SU-DHL-6 (cell line): ENCODE measurements around the gene DIO1.

Experiments
- H2AFZ ChIP-seq: fragments of 200-600 bp; sonication (generic); 2 replicates; pipeline ENCODE4 v1.6.1; 2014; ENCODE audit warnings: low read depth, mild to moderate bottlenecking, moderate library complexity, mixed read lengths, antibody characterized with exemption, low read length; ENCODE audit not compliant: severe bottlenecking
- H3F3A ChIP-seq: fragments of 200-600 bp; shearing (Covaris generic); 2 replicates; pipeline ENCODE4 v1.6.0; 2016; ENCODE audit warnings: antibody characterized with exemption, mild to moderate bottlenecking; ENCODE audit not compliant: insufficient read depth
- H3K27ac ChIP-seq: fragments of 200-600 bp; sonication (generic); 2 replicates; pipeline ENCODE4 v1.5.1; 2016; ENCODE audit warnings: low read depth, mild to moderate bottlenecking, low read length, moderate library complexity, mixed read lengths
- H3K27me3 ChIP-seq: fragments of 200-600 bp; sonication (generic), shearing (Covaris generic); 2 replicates; pipeline ENCODE4 v1.6.0; 2014; ENCODE audit warnings: mild to moderate bottlenecking, low read length
- H3K36me3 ChIP-seq: fragments of 200-600 bp; sonication (generic); 2 replicates; pipeline ENCODE4 v1.6.1; 2014; ENCODE audit warnings: mild to moderate bottlenecking, low read length, mixed read lengths
- H3K4me2 ChIP-seq: fragments of 300-600, 200-600 bp; shearing (Covaris generic), sonication (generic); 2 replicates; pipeline ENCODE4 v1.6.0; 2014; ENCODE audit warnings: low read length, low read depth, mild to moderate bottlenecking; ENCODE audit not compliant: poor library complexity, severe bottlenecking
- H3K4me3 ChIP-seq: fragments of 200-600 bp; sonication (generic); 2 replicates; pipeline ENCODE4 v1.5.1; 2014; ENCODE audit warnings: antibody characterized with exemption, low read length, mild to moderate bottlenecking, mixed read lengths; ENCODE audit not compliant: insufficient read depth, poor library complexity, severe bottlenecking
- H3K79me2 ChIP-seq: fragments of 200-600 bp; sonication (generic); 2 replicates; pipeline ENCODE4 v1.6.1; 2014; ENCODE audit warnings: mild to moderate bottlenecking, low read length, moderate library complexity; ENCODE audit not compliant: insufficient read depth
- H3K9ac ChIP-seq: fragments of 200-600 bp; sonication (generic); 2 replicates; pipeline ENCODE4 v1.7.0; 2014; ENCODE audit warnings: mild to moderate bottlenecking, low read length
- H3K9me2 ChIP-seq: fragments of 200-600 bp; sonication (generic); replicated peaks from 2 replicates; pipeline ENCODE4 v1.6.1; 2014; ENCODE audit warnings: low read length; ENCODE audit not compliant: insufficient read depth
- H3K9me3 ChIP-seq: fragments of 200-600 bp; sonication (generic); 2 replicates; pipeline ENCODE4 v1.6.1; 2014; ENCODE audit warnings: low read length, mixed read lengths; ENCODE audit not compliant: insufficient read depth
- H4K20me1 ChIP-seq: fragments of 200-600 bp; sonication (generic); 2 replicates; pipeline ENCODE4 v1.6.1; 2014; ENCODE audit warnings: low read depth, mild to moderate bottlenecking, antibody characterized with exemption, low read length, moderate library complexity, mixed read lengths
- CTCF ChIP-seq: fragments of 200-600 bp; sonication (generic); IDR thresholded peaks from one replicate; pipeline ENCODE4 v1.5.1; 2017; ENCODE audit warnings: antibody characterized with exemption, mild to moderate bottlenecking, low read length, moderate library complexity; ENCODE audit not compliant: insufficient read depth, poor library complexity, severe bottlenecking
- EZH2phosphoT487 ChIP-seq: fragments of 200-600 bp; sonication (generic), shearing (Covaris generic); conservative IDR thresholded peaks from 2 replicates; pipeline ENCODE4 v1.6.1; 2018; ENCODE audit warnings: mild to moderate bottlenecking, antibody characterized with exemption, low read length, moderate library complexity, mixed read lengths

DIO1 gene

DNA sequence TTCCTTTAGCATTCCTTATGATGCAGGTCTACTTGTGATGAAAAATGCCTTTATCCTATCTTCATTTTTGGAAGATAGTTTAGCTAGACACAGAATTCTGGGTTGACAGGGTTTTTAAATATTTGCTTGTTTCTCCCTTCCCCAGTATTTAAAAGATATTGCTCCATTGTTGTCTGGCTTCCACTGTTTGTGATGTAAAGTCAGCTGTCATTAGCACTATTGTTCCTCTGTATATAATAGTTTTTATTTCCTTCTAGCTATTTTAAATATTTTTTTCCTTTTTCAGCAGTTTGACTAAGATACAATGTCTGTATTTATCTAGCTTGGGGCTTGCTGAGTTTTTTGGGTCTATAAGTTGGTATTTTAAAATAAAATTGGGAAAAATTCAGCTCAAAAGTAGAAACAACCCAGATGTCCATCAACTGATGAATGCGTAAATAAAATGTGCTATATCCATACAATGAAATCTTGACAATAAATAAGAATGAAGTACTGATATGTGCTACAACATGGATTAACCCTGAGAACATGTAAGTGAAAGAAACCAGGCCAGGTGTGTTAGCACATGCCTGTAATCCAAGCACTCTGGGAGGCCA lies 40.3 kb downstream of the DIO1 start:
- Histone ChIP-seq H4K20me1 (no peaks in the 10 kb centered on the region), H3F3A (no peaks in the 10 kb centered on the region), H3K9me3 (peaks cover 15% of the 10 kb centered on the region; the same call in 1 of the 2 replicates), H2AFZ (no peak overlapping the region), H3K79me2 (peaks cover 14% of the 10 kb centered on the region; the same call in 1 of the 2 replicates), H3K4me3 (no peak overlapping the region), H3K27me3 (no peaks in the 10 kb centered on the region), H3K36me3 (peaks cover 36% of the 10 kb centered on the region), H3K9ac (no peak overlapping the region), H3K9me2 (no peaks in the 10 kb centered on the region), H3K4me2 (no peak overlapping the region), H3K27ac (no peak overlapping the region)
- TF ChIP-seq EZH2phosphoT487, result no peak
- TF ChIP-seq CTCF, result no peak

DNA sequence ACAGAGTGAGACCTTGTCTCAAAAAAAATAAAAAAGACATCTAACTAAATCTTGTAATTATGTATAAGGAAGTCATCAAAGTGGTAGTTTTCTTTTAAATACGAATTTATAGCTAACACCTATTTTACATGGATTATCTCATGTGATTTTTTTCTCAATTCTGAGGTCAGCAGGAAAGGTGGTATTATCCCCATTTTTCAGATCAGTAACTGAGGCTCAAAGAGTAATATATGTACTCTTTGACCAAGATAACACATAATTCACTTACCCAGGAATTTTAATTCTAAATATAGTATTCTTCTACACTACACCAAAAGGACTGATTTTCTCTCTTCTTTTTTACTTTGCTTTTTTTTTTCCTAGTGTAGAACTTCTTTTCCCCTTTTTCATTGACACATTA lies 42.4 kb downstream of the DIO1 start:
- H2AFZ ChIP-seq, result no peak overlapping the region
- no peak overlapping the region for H3K4me3 ChIP-seq
- peaks cover 15% of the 10 kb centered on the region; the same call in 1 of the 2 replicates for H3K79me2 ChIP-seq
- no peak overlapping the region for H3K27ac ChIP-seq
- no peaks in the 10 kb centered on the region for H3K27me3 ChIP-seq
- H3K4me2 ChIP-seq, result no peak overlapping the region
- TF ChIP-seq CTCF (no peak), EZH2phosphoT487 (no peak)
- H3K9ac ChIP-seq, result no peak overlapping the region
- H4K20me1 ChIP-seq, result no peaks in the 10 kb centered on the region
- peaks cover 41% of the 10 kb centered on the region for H3K36me3 ChIP-seq
- H3K9me3 ChIP-seq, result peaks cover 15% of the 10 kb centered on the region; the same call in 1 of the 2 replicates
- no peaks in the 10 kb centered on the region; the same call in 1 of the 2 replicates for H3F3A ChIP-seq
- no peaks in the 10 kb centered on the region for H3K9me2 ChIP-seq

GRCh38 chr1:53938136-53938830 lies 44.3 kb downstream of the DIO1 start:
- Histone ChIP-seq H3K27me3 (no peaks in the 10 kb centered on the region), H3K27ac (no peak overlapping the region), H3F3A (no peaks in the 10 kb centered on the region; the same call in 1 of the 2 replicates), H4K20me1 (no peaks in the 10 kb centered on the region), H3K9ac (no peak overlapping the region), H3K9me2 (no peaks in the 10 kb centered on the region), H3K79me2 (peaks cover 28% of the 10 kb centered on the region), H2AFZ (no peak overlapping the region), H3K36me3 (peaks cover 41% of the 10 kb centered on the region), H3K9me3 (peaks cover 15% of the 10 kb centered on the region; the same call in 1 of the 2 replicates), H3K4me2 (no peak overlapping the region), H3K4me3 (no peak overlapping the region)
- TF ChIP-seq EZH2phosphoT487, result no peak
- no peak for TF ChIP-seq CTCF
